Heart right ventricle (tissue), 16 donors: ENCODE measurements around the gene STXBP4. TPM values are rescaled to one million over a fixed set of nuclear protein-coding genes. Genes with fewer than 3 reads are reported as not detected.

ENCODE experiments used
- ATAC-seq, 8 donors: fragments of 200-7000 bp; cut with Tn5 transposase; one replicate each; pipeline ENCODE4 v1.9.1; 2020; ENCODE audit warnings: mild to moderate bottlenecking in 8 of 8, moderate library complexity in 8 of 8, moderate number of reproducible peaks in 1 of 8
- DNase-seq, 2 donors: peaks; one replicate each; pipeline ENCODE4 v3.0.0-alpha.2; 2020
- H3K27ac ChIP-seq, 10 donors: fragments of 200-600 bp; sonication (generic) in 2 of 10; one replicate each; pipeline versions ENCODE4 v1.5.0 to v1.8.0; 2020 to 2022; ENCODE audit warnings: mild to moderate bottlenecking in 3 of 10
- H3K27me3 ChIP-seq, 7 donors: fragments of 200-600 bp; one replicate each; pipeline ENCODE4 v1.8.0; 2021 to 2022; ENCODE audit warnings: mild to moderate bottlenecking in 2 of 7
- H3K36me3 ChIP-seq, 9 donors: fragments of 200-600 bp; sonication (generic) in 1 of 9; one replicate each; pipeline versions ENCODE4 v1.5.0 to v1.8.0; 2020 to 2022; ENCODE audit warnings: mild to moderate bottlenecking in 2 of 9
- H3K4me1 ChIP-seq, 9 donors: fragments of 200-600 bp; sonication (generic) in 1 of 9; one replicate each; pipeline versions ENCODE4 v1.5.0 to v1.8.0; 2020 to 2022; ENCODE audit warnings: mild to moderate bottlenecking in 4 of 9
- H3K4me3 ChIP-seq, 10 donors: fragments of 200-600 bp; sonication (generic) in 2 of 10; one replicate each; pipeline versions ENCODE4 v1.5.0 to v1.8.0; 2020 to 2022; ENCODE audit warnings: mild to moderate bottlenecking in 7 of 10, moderate library complexity in 2 of 10
- H3K9me3 ChIP-seq, 11 donors: fragments of 200-600 bp in 10 of 11; sonication (generic) in 2 of 11; one replicate each; pipeline versions ENCODE4 v1.5.0 to v1.8.0; 2013 to 2022; ENCODE audit warnings: mild to moderate bottlenecking in 2 of 11, control low read depth in 1 of 11, moderate library complexity in 1 of 11
- CTCF ChIP-seq, 9 donors: fragments of 200-600 bp; sonication (generic) in 2 of 9; IDR thresholded peaks; one replicate each; pipeline versions ENCODE4 v1.5.0 to v1.8.0; 2021 to 2022; ENCODE audit warnings: antibody characterized with exemption in 9 of 9, mild to moderate bottlenecking in 5 of 9, moderate library complexity in 1 of 9
- WGBS, 2 donors: extraction: QIAGEN DNeasy Blood & Tissue Kit; methylation state at CpG; one replicate each; pipeline ENCODE4 v1.1.7; 2013; ENCODE audit warnings: inconsistent platforms in 1 of 2; 5-methylcytosine and 5-hydroxymethylcytosine counted together
- intact Hi-C, 10 donors: fragments of 100-400 bp; cut with DNase I; formaldehyde crosslinking; loops; one replicate each; pipeline versions ENCODE4 v1.11.1 to v1.14.2; 2022
- polyA plus RNA-seq, 2 donors: library from polyadenylated mRNA; stranded (reverse); fragments of 200-250 nt; gene quantifications; one replicate each; pipeline ENCODE4 v1.2.3, GENCODE V29; 2013
- total RNA-seq, 10 donors: library from RNA; stranded (reverse); fragmentation: NEBNext Ultra II Directional in 3 of 10; extraction: Animal tissue kit (Norgen Biotek cat#: 25700) in 3 of 10; gene quantifications; one replicate each; pipeline versions ENCODE4 v1.2.1 to v1.2.4, GENCODE V29; 2021 to 2023
- donor health status: Arrhythmogenic right ventricular cardiomyopathy.
- donor health status: ischemic (EF 13 %, LVEDD 7.1; RV severe dilation, severe dysfunction).
- donor health status: healthy with polysubstance abuse.
- donor health status: DM: no; HTN: yes; CAD: no.
- donor health status: DM: no; HTN: no; CAD: no.
- donor health status: ischemic (EF 25% LVEDD 6.9; RV normal size, moderate dysfunction).
- donor health status: ischemic (EF 25% LVEDD 5.7; RV mildly dilated, moderate dysfunction).
- donor health status: healthy.
- donor health status: DM: yes; HTN: yes; CAD: no.
- donor health status: Ischemic cardiomyopathy.
- donor health status: ischemic (EF 35%, LVEDD 5.7; RV mildly dilated, moderate dysfunction).
- donor health status: nonischemic (EF 11% LVEDD 7.7; RV severe dilation, severe dysfunction).
- donor health status: DM: yes; HTN: yes; CAD: no.
- donor health status: PGD.
- donor health status: ischemic (EF 29% LVEDD 5.4; RV normal size, mild dysfunction).
- donor health status: nonischemic (EF 23%, LVEDD 6.1; RV moderate dilation, normal function).

STXBP4 gene
- total and polyA plus RNA-seq, 12 donors: 0.77 to 8.3 (median 5.0) TPM

GRCh38 chr17:55171634-55172328 is 203.2 kb downstream of the STXBP4 start:
- H3K27me3 ChIP-seq: no peaks in the 10 kb centered on the region
- H3K4me1 ChIP-seq: no peaks in the 10 kb centered on the region
- intact Hi-C loops: no loop called here
- no peak for TF ChIP-seq CTCF (IDR thresholded peaks at IDR 0.05)
- 97 to 99% methylated on average over 4 of the region's 4 CpGs for whole genome bisulfite sequencing, 2 donors
- H3K36me3 ChIP-seq: no peaks in the 10 kb centered on the region
- no peak for DNase-seq
- no peak for ATAC-seq
- no peak overlapping the region for H3K27ac ChIP-seq
- H3K9me3 ChIP-seq: peaks cover 0 to 16% (median 4%) of the 10 kb centered on the region in 11 donors
- no peak overlapping the region for H3K4me3 ChIP-seq

DNA sequence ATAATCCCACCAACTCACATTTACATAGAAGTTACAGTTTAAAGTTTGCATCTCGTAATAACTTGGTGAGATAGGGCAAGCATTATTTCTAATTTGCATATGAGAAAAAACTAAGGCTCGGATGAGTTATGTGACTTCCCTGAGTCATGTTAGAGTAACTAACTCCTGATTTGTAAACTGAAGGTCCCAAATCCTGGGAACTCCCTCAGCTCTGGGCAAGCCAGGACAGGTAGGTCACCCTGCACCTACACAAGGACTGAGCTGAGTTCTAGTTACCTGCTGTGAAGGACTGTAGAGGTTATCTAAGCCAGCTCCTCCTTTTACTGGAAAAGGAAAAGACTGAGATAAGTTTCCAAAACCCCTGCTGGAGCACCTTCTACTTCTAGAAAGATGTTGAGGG is 204.0 kb downstream of the STXBP4 start:
- TF ChIP-seq CTCF (IDR thresholded peaks at IDR 0.05): no peak
- 93 to 94% methylated on average over 2 of the region's 2 CpGs for WGBS, 2 donors
- Histone ChIP-seq H3K27me3 (no peaks in the 10 kb centered on the region), H3K4me1 (no peaks in the 10 kb centered on the region), H3K27ac (no peak overlapping the region), H3K4me3 (no peak overlapping the region), H3K9me3 (peaks cover 0 to 16% (median 4%) of the 10 kb centered on the region in 11 donors), H3K36me3 (no peaks in the 10 kb centered on the region)
- DNase-seq (no peak), ATAC-seq (no peak)
- intact Hi-C loops: no loop called here

- intact Hi-C loops: no loop called here
- Histone ChIP-seq H3K27ac (no peak overlapping the region), H3K36me3 (no peaks in the 10 kb centered on the region), H3K4me3 (no peak overlapping the region), H3K4me1 (no peaks in the 10 kb centered on the region), H3K27me3 (no peaks in the 10 kb centered on the region), H3K9me3 (peaks cover 0 to 16% (median 4%) of the 10 kb centered on the region in 11 donors)
- 95 to 98% methylated on average over 1 of the region's 1 CpG for WGBS, 2 donors
- no peak for TF ChIP-seq CTCF (IDR thresholded peaks at IDR 0.05)
- DNase-seq (no peak), ATAC-seq (no peak)
Observed at GRCh38 chr17:55174133-55174532, 205.6 kb downstream of the STXBP4 start.

- 82 to 86% methylated on average over 6 of the region's 6 CpGs for WGBS, 2 donors
- no peaks in the 10 kb centered on the region for H3K36me3 ChIP-seq
- H3K4me1 ChIP-seq: no peaks in the 10 kb centered on the region
- H3K27me3 ChIP-seq: no peaks in the 10 kb centered on the region
- ATAC-seq (no peak), DNase-seq (no peak)
- no peak overlapping the region for H3K4me3 ChIP-seq
- TF ChIP-seq CTCF (IDR thresholded peaks at IDR 0.05): no peak
- H3K27ac ChIP-seq: no peak overlapping the region
- H3K9me3 ChIP-seq: peaks cover 0 to 16% (median 4%) of the 10 kb centered on the region in 11 donors
- intact Hi-C loops: no loop called here
Observed at GRCh38 chr17:55175788-55176427, 207.3 kb downstream of the STXBP4 start.
